Loucy (cell line): ENCODE data around the gene PLA2G2C.

Source experiments
- H2AFZ ChIP-seq: fragments of 200-600 bp; sonication (generic); 2 replicates; pipeline ENCODE4 v1.6.0; 2016; ENCODE audit warnings: antibody characterized with exemption, mild to moderate bottlenecking, low read length, moderate library complexity
- H3F3A ChIP-seq: fragments of 200-600 bp; 2 replicates; pipeline ENCODE4 v1.6.0; 2016; ENCODE audit warnings: antibody characterized with exemption, low read depth, mild to moderate bottlenecking
- H3K27me3 ChIP-seq: fragments of 200-600 bp; sonication (generic); 2 replicates; pipeline ENCODE4 v1.6.1; 2014; ENCODE audit warnings: low read length, mild to moderate bottlenecking; ENCODE audit not compliant: insufficient read depth, poor library complexity, severe bottlenecking
- H3K36me3 ChIP-seq: fragments of 200-600 bp; sonication (generic); 2 replicates; pipeline ENCODE4 v1.6.1; 2016; ENCODE audit warnings: low read length; ENCODE audit not compliant: insufficient read depth
- H3K4me1 ChIP-seq: fragments of 200-600 bp; sonication (generic); 2 replicates; pipeline ENCODE4 v1.5.1; 2014; ENCODE audit warnings: low read length, mild to moderate bottlenecking; ENCODE audit not compliant: insufficient read depth, poor library complexity, severe bottlenecking
- H3K4me2 ChIP-seq: fragments of 200-600 bp; sonication (generic); 2 replicates; pipeline ENCODE4 v1.6.0; 2014; ENCODE audit warnings: antibody characterized with exemption, low read length, low read depth, mild to moderate bottlenecking; ENCODE audit not compliant: poor library complexity, severe bottlenecking
- H3K4me3 ChIP-seq: fragments of 200-600 bp; sonication (generic); 2 replicates; pipeline ENCODE4 v1.5.1; 2014; ENCODE audit warnings: low read length, mild to moderate bottlenecking, mixed read lengths; ENCODE audit not compliant: poor library complexity, severe bottlenecking
- H3K79me2 ChIP-seq: fragments of 200-600 bp; sonication (generic); 2 replicates; pipeline ENCODE4 v1.6.1; 2014; ENCODE audit warnings: low read length; ENCODE audit not compliant: insufficient read depth
- H3K9ac ChIP-seq: fragments of 200-600 bp; sonication (generic); 2 replicates; pipeline ENCODE4 v1.6.0; 2014; ENCODE audit warnings: mild to moderate bottlenecking, low read depth, low read length, moderate library complexity; ENCODE audit not compliant: poor library complexity, severe bottlenecking
- H3K9me2 ChIP-seq: fragments of 200-600 bp; sonication (generic); replicated peaks from 2 replicates; pipeline ENCODE4 v1.6.1; 2016; ENCODE audit warnings: low read depth, low read length, mixed read lengths
- H3K9me3 ChIP-seq: fragments of 200-600 bp; sonication (generic); 2 replicates; pipeline ENCODE4 v1.6.1; 2014; ENCODE audit warnings: mild to moderate bottlenecking, antibody characterized with exemption, low read length, low read depth; ENCODE audit not compliant: insufficient read depth
- H4K20me1 ChIP-seq: fragments of 200-600 bp; sonication (generic); 2 replicates; pipeline ENCODE4 v1.6.0; 2014; ENCODE audit warnings: antibody characterized with exemption, low read length, mild to moderate bottlenecking; ENCODE audit not compliant: insufficient read depth, poor library complexity, severe bottlenecking
- CTCF ChIP-seq: fragments of 200-600 bp; sonication (generic); conservative IDR thresholded peaks from 2 replicates; pipeline ENCODE4 v1.5.1; 2014; ENCODE audit warnings: mild to moderate bottlenecking, antibody characterized with exemption, low read length
- EZH2phosphoT487 ChIP-seq: fragments of 200-600 bp; IDR thresholded peaks from 2 replicates; pipeline ENCODE4 v1.6.1; 2018; ENCODE audit warnings: antibody characterized with exemption, mild to moderate bottlenecking, moderate library complexity, borderline replicate concordance

PLA2G2C gene

GRCh38 chr1:20188455-20188817, 2.1 kb upstream of the PLA2G2C start:
- TF ChIP-seq CTCF (no peak), EZH2phosphoT487 (no peak)
- H3K9me2 ChIP-seq: no peaks in the 10 kb centered on the region
- no peaks in the 10 kb centered on the region for H3K27me3 ChIP-seq
- no peak overlapping the region for H2AFZ ChIP-seq
- H3K36me3 ChIP-seq: no peaks in the 10 kb centered on the region
- no peaks in the 10 kb centered on the region for H3F3A ChIP-seq
- H3K9ac ChIP-seq: no peak overlapping the region
- no peaks in the 10 kb centered on the region for H3K79me2 ChIP-seq
- no peaks in the 10 kb centered on the region for H4K20me1 ChIP-seq
- no peaks in the 10 kb centered on the region for H3K9me3 ChIP-seq
- H3K4me2 ChIP-seq: peak overlapping the region; percentile 99
- H3K4me3 ChIP-seq: peak overlapping the region; percentile 3
- peaks cover 42% of the 10 kb centered on the region for H3K4me1 ChIP-seq

- Histone ChIP-seq H3K4me3 (peak overlapping the region; percentile 3), H3K9me2 (no peaks in the 10 kb centered on the region), H2AFZ (no peak overlapping the region), H3K9ac (no peak overlapping the region), H3K79me2 (no peaks in the 10 kb centered on the region), H3F3A (no peaks in the 10 kb centered on the region), H4K20me1 (no peaks in the 10 kb centered on the region), H3K4me1 (peaks cover 42% of the 10 kb centered on the region), H3K9me3 (no peaks in the 10 kb centered on the region), H3K36me3 (no peaks in the 10 kb centered on the region), H3K4me2 (peak overlapping the region; percentile 99), H3K27me3 (no peaks in the 10 kb centered on the region)
- TF ChIP-seq CTCF (no peak), EZH2phosphoT487 (no peak)
These were observed 1.6 kb upstream of the PLA2G2C start for GRCh38 chr1:20187813-20188454.

- H3K4me3 ChIP-seq: peak overlapping the region; percentile 73
- no peaks in the 10 kb centered on the region for H3K9me3 ChIP-seq
- peaks cover 42% of the 10 kb centered on the region for H3K4me1 ChIP-seq
- peak overlapping the region; percentile 99 for H3K4me2 ChIP-seq
- H3K79me2 ChIP-seq: no peaks in the 10 kb centered on the region
- no peaks in the 10 kb centered on the region for H3K36me3 ChIP-seq
- no peak for TF ChIP-seq EZH2phosphoT487
- no peak for TF ChIP-seq CTCF
- no peaks in the 10 kb centered on the region for H4K20me1 ChIP-seq
- H3F3A ChIP-seq: no peaks in the 10 kb centered on the region
- H3K9ac ChIP-seq: no peak overlapping the region
- no peaks in the 10 kb centered on the region for H3K9me2 ChIP-seq
- no peak overlapping the region for H2AFZ ChIP-seq
- no peaks in the 10 kb centered on the region for H3K27me3 ChIP-seq
These were observed 940 bp upstream of the PLA2G2C start for GRCh38 chr1:20187103-20187812.
